GM21786 (cell line): Measurements from ENCODE around the gene MLF2.
"Not testable (repeated sequence)": the region's sequence is repeated elsewhere in the genome, so short reads cannot be mapped to it uniquely, and the experiment has no call there.

Experiments
- ATAC-seq: cut with Tn5 transposase; IDR thresholded peaks from one replicate; pipeline ENCODE4 v1.9.1; 2021; ENCODE audit not compliant: unreplicated experiment

Gene MLF2

GRCh38 chr12:6735448-6736191, 17.3 kb downstream of the MLF2 start:
- ATAC-seq, result no peak

DNA sequence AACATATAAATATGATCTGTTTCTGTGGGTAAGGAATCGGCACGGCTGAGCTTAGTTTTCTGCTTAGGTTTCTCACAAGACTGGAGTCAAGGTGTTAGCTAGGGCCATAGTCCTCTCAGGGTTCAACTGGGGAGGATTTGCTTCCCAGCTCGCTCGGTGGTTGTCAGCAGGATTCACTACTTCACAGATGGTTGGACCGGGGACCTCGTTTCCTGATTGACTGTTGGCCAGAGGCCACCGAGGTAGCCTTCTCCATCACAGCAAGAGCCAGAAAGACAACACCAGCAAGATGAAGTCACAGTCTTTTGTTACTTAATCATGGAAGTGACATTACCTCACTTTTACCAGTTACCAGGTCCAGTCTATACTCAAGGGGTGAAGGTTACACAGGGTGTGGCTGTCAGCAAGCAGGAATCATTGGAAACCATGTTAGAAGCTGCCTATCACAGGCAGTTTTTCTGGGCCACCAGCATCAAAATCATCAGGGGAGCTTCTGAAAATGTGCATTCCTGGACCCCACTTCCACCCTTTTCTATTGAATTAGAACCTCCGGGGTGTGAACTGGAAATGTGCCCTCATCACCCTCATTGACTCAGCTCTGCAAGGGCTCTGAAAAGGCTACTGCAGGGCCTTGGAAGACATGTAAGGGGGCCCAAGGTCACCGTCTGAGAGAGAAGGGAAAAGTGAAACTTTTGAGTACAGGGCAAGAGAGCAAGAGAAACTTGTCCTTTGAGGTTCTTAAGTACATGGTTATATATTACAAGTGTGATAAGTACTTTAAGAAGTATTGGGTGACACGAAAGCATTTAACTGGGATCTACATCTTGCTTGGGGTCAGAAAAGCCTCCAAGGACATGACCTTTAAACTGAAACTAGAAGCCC, 18.2 kb downstream of the MLF2 start:
- ATAC-seq, result no peak

- ATAC-seq, result no peak
These were observed 22.8 kb downstream of the MLF2 start for GRCh38 chr12:6730169-6730568.

GRCh38 chr12:6729186-6729585, 23.8 kb downstream of the MLF2 start:
- no peak for ATAC-seq

DNA sequence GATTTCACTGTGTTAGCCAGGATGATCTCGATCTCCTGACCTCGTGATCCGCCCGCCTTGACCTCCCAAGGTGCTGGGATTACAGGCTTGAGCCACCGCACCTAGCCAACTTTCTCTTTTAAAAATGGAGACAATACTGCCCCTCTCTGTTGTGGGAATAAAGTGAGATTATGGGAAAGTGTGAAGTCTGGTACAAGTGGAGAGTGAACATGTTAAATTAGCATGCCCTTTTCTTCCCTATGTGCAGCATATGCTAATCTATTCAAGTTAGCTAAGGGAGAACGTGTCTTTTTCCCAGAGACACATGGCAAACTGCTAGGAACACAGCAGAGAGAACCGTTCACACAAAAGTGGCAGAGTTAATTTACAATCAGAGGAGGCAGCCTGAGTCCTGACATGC, 27.6 kb downstream of the MLF2 start:
- ATAC-seq, result no peak

- no peak for ATAC-seq
These were observed 28.5 kb downstream of the MLF2 start for GRCh38 chr12:6724409-6724797.

- ATAC-seq, result peak; percentile 93
These were observed 29.1 kb downstream of the MLF2 start, which contains the start of gene COPS7A for GRCh38 chr12:6723607-6724408. Gene COPS7A (plus strand): TSS chr12:6724046. CDS start chr12:6724657, 611 bp downstream.

DNA sequence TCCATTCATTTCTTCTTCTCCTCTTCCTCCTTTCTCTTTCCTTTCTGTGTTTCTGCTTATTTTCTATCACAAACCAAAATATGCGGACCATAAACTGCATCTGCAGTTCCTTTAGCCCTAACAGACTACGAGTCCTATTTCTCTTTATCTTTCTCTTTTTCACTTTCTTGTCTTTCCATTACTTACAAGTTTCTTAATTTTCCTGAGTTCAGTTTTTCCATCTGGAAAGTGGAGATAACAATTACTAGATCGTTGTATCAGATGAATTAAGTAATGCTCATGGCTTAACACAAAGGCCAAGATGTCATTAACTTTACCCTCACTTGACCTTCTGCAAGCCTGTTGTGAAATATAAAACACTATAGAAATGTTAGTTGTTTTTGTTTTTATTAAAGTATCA, 30.1 kb downstream of the MLF2 start:
- no peak for ATAC-seq

DNA sequence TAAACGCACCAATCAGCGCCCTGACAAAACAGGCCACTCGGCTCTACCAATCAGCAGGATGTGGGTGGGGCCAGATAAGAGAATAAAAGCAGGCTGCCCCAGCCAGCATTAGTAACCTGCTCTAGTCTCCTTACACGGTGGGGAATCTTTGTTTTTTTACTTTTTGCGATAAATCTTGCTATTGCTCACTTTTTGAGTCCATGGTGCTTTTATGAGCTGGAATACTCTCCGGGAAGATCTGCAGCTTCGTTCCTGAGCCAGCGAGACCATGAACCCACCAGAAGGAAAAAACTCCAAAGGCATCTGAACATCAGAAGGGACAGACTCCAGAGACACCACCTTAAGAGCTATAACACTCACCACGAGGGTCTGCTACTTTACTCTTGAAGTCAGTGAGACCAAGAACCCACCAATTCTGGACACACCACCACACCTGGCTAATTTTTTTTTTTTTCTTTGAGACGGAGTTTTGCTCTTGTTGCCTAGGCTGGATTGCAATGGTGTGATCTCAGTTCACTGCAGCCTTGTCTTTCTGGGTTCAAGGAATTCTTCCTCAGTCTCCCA, 36.0 kb downstream of the MLF2 start:
- ATAC-seq, result no peak

- not testable (repeated sequence) for ATAC-seq
These were observed 36.7 kb downstream of the MLF2 start for GRCh38 chr12:6716031-6716873.

DNA sequence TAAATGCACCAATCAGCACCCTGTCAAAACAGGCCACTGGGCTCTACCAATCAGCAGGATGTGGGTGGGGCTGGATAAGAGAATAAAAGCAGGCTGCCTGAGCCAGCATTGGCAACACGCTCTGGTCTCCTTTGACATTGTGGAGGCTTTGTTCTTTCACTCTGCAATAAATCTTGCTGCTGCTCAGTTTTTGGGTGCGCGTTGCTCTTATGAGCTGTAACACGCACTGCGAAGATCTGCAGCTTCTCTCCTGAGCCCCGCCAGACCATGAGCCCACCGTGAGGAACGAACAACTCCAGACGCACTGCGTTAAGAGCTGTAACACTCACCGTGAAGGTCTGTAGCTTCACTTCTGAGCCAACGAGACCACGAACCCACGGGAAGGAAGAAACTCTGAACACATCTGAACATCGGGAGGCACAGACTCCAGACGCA, 44.0 kb downstream of the MLF2 start:
- ATAC-seq, result no peak

GRCh38 chr12:6708351-6708750, 44.6 kb downstream of the MLF2 start:
- ATAC-seq, result not testable (repeated sequence)

DNA sequence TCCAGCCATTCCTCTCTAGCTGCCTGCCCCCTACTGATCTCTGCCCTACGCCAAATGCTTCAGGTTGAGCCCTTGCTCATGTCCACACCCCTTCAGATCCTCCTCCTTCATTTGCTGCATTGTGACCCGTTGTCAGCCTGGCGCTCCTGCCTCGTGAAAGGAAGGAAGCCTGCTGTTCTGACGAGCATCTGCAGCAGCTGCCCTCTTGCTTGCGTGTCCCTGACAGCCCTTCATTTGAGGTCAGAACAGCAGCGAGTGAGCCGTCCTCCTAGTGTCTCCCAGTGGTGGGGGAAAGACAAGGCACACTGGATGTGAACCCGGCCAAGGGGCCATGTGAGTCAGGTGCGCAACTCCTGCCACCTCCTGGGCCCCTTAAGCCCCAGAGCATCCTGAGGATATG, 49.3 kb downstream of the MLF2 start:
- no peak for ATAC-seq

DNA sequence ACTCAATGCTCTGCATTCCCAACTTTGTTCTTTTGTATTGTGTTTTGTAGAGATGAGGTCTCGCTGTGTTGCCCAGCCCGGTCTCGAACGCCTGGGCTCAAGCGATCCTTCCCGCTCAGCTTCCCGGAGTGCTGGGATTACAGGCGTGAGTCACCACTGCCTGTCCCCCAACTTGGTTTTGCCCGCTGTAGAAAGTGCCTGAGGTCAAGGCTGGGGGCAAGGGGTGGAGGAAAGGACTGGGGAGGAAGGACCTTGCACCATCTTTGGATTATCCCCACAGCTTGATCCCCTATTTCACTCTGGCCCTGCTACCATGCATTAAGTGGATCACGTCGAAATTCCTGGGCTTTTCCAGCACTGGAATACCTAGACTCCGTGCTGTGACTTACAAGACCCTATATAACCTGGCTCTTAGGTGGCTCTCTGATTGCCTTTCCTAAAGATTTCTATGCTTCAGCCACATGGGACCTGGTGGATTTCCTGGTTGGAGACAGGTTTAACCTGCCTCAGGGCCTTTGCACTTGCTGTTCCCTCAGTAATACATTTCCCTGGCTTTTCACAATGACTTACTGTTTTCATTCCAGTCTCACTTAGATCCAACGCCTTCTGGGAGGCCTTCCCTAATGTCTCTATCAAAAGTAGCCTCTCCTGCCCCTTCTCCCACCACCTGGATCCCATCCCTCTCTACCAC, 51.7 kb downstream of the MLF2 start:
- no peak for ATAC-seq

DNA sequence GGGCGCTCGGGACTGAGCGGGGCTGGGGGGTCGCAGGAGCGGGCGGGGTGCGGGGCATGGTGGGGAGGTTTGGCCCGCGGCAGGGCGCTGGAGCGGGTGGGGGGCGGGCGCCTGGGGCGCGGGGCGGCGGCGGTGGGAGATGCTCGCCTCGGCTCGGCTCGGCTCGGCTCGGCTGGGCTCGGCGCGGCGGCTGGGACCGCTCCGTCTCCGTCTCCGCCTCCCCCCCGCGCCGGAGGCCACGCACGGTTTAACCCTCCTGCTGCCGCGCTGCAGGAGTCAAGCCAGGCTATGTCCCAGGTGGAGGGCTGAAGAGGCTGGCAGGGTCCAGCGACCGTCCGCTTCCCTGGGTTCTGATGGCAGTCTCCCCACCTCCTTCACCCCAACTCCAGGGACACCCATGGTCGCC, 52.3 kb downstream of the MLF2 start, which contains the start of gene PIANP:
Gene PIANP (minus strand): TSS at position 170 of the 406 bp plus-strand sequence. CDS start 2,754 bp downstream, outside the sequence.
- ATAC-seq, result no peak

GRCh38 chr12:6699989-6700645, 52.8 kb downstream of the MLF2 start:
- ATAC-seq, result no peak

- ATAC-seq, result no peak
These were observed 53.5 kb downstream of the MLF2 start for GRCh38 chr12:6699259-6699988.
